Choroid plexus epithelial cell (primary cell): Measurements from ENCODE around the gene CDK5R2.

Source experiments
- DNase-seq: peaks from one replicate; pipeline ENCODE4 v3.0.0-alpha.2; 2010; ENCODE audit warnings: low read depth
- H3K4me3 ChIP-seq: 2 replicates; pipeline ENCODE4 v1.5.1; 2011; ENCODE audit warnings: low read depth, mild to moderate bottlenecking, control low read depth, low read length, moderate library complexity
- TF ChIP-seq, protein P1 (sequence below): conservative IDR thresholded peaks from 2 replicates; pipeline ENCODE4 v1.5.1; 2011; ENCODE audit warnings: low read depth, mild to moderate bottlenecking, control low read depth, inconsistent platforms, low read length, moderate library complexity

CDK5R2 gene

DNA sequence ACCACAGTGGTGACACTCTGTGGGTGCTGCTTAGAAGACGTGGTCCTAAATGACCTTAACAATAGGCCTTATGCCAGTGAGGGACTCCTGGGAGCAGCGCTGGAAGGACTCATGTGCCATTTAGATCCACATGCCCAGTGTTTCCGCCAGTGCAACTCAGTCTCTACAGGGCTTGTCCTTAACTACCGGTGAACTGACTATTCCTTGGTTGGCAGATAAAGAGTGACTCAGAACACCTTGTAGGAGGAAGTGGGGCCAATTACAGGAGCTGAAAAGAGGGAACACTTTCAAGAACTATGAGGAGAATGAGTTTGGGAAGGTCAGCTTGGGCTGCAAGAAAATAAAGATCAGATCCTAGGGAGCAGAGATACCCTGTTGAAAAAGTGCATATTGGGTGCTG lies 1.8 kb upstream of the CDK5R2 start:
- H3K4me3 ChIP-seq: no peak overlapping the region
- TF ChIP-seq, protein P1, sequence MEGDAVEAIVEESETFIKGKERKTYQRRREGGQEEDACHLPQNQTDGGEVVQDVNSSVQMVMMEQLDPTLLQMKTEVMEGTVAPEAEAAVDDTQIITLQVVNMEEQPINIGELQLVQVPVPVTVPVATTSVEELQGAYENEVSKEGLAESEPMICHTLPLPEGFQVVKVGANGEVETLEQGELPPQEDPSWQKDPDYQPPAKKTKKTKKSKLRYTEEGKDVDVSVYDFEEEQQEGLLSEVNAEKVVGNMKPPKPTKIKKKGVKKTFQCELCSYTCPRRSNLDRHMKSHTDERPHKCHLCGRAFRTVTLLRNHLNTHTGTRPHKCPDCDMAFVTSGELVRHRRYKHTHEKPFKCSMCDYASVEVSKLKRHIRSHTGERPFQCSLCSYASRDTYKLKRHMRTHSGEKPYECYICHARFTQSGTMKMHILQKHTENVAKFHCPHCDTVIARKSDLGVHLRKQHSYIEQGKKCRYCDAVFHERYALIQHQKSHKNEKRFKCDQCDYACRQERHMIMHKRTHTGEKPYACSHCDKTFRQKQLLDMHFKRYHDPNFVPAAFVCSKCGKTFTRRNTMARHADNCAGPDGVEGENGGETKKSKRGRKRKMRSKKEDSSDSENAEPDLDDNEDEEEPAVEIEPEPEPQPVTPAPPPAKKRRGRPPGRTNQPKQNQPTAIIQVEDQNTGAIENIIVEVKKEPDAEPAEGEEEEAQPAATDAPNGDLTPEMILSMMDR: no peak
- DNase-seq: no peak

DNA sequence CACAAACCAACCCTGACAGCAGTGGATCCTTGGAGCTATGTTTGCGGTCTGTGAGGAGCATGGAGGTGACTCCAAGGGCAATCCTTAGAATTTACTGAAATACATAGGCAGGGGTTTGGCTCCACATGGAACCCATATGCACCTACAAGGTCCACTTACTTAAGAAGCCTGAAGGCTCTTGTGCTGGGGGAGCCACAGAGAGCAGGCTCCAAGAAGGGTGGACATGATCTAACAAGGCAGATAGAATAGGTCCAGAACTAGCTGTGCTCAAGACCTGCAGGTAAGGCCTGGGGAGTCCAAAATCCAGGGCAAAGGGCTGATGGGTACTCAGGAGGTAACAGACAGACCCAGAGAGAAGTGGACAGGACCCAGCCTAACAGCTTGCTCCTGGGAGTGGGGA lies 1.2 kb upstream of the CDK5R2 start:
- no peak overlapping the region for H3K4me3 ChIP-seq
- TF ChIP-seq, protein P1: no peak
- DNase-seq: no peak

DNA sequence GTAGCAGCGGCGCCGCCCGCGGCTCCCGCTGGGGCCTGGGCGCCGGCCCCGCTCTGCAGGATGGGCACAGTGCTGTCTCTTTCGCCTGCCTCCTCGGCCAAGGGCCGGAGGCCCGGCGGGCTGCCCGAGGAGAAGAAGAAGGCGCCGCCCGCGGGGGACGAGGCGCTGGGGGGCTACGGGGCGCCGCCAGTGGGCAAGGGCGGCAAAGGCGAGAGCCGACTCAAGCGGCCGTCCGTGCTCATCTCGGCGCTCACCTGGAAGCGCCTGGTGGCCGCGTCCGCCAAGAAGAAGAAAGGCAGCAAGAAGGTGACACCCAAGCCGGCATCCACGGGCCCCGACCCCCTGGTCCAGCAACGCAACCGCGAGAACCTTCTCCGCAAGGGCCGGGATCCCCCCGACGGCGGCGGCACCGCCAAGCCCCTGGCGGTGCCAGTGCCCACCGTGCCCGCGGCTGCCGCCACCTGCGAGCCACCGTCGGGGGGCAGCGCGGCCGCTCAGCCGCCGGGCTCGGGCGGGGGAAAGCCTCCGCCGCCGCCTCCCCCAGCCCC lies 369 bp downstream of the CDK5R2 start:
- TF ChIP-seq, protein P1: no peak
- peak overlapping the region; percentile 40 for H3K4me3 ChIP-seq
- no peak for DNase-seq

DNA sequence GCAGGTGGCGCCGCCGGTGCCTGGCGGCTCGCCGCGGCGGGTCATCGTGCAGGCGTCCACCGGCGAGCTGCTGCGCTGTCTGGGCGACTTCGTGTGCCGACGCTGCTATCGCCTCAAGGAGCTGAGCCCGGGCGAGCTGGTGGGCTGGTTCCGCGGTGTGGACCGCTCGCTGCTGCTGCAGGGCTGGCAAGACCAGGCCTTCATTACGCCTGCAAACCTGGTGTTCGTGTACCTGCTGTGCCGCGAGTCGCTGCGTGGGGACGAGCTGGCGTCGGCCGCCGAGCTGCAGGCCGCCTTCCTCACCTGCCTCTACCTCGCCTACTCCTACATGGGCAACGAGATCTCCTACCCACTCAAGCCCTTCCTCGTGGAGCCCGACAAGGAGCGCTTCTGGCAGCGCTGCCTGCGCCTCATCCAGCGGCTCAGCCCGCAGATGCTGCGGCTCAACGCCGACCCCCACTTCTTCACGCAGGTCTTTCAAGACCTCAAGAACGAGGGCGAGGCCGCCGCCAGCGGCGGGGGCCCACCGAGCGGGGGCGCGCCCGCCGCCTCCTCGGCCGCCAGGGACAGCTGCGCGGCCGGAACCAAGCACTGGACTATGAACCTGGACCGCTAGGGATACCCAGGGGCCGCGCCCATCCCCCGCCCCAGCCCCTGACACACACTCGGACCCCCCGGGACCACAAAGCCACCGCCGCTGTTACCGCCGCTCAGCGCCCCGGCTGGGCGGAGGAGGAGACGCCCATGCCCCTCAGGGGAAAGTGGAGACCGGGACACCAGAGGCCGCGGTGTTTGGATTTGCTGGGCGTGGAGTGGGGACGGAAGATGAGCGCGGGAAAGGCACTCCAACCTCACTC lies 1.1 kb downstream of the CDK5R2 start:
- H3K4me3 ChIP-seq: no peak overlapping the region
- no peak for DNase-seq
- TF ChIP-seq, protein P1: no peak

DNA sequence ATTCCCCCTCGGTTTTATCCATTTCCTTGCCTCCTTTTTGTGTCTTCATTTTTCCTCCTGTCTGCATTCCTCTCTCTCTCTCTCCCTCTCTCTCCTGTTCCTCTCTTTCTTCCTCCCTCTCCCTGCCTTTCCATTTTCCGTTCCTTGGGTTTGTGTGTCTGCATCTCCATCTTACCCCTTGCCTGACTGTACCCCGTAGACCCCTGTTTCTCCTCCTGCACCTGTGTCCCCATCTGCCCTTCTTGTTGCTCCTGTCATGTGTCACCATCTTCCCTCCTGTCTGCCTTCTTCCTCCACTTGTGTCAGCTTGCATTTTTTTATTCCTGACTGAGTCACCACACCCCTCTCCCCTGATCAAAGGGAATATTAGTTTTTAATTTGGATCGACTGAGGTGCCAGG lies 1.8 kb downstream of the CDK5R2 start:
- no peak overlapping the region for H3K4me3 ChIP-seq
- DNase-seq: no peak
- TF ChIP-seq, protein P1: no peak

DNA sequence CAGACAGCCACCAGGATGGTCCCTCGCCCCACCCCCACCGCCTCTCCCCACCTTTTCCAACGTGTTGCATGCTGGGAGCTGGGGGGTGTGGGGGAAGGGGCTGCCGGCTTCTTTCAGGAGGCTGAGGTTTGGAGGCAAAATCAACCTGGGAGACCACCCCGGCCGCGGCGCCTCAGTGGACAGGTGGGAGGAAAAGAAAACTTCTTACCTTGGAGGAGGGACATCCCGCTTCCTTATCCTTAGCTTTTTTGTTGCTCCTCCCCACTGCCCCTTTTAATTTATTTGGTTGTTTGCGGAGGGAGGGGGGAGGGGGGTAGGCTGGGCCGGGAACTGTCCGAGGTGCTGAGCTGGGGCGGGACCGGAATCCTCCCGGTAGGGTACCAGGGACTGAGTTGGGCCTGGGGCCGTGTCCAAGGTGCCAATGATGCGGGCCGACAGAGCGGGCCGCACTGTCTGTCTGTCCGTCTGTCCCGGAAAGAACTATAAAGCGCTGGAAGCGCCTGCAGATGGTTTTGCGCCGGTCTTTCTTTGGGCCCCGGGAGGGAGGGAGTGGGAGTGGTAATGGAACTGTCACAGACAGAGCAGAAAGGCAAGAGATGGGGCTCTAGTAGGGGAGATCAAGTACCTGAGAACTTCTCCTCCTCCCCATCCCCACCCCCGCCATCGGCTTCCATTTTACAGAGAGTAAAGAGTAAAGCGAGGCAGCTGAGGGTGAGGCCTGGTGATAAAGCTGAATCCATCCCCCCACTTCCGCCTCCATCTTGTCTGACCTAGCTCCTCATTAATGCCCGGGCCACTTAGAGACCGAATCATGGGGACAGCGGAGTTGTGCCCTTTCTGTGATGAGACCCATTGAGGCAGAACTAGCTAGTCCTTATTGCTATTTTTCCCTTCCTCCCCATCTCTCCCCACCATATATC lies 2.4 kb downstream of the CDK5R2 start:
- no peak for DNase-seq
- TF ChIP-seq, protein P1: no peak
- no peak overlapping the region for H3K4me3 ChIP-seq
